Endodermal cell (in vitro differentiated cells): ENCODE data around the gene IQCH. TPM values are rescaled to one million over a fixed set of nuclear protein-coding genes. Genes with fewer than 3 reads are reported as not detected.
"Not testable (repeated sequence)": the region's sequence is repeated elsewhere in the genome, so short reads cannot be mapped to it uniquely, and the experiment has no call there.

Experiments
- DNase-seq: peaks from one replicate; pipeline ENCODE4 v3.0.0-alpha.2; 2017
- H3K27ac ChIP-seq: 2 replicates; pipeline ENCODE4 v1.5.1; 2013; ENCODE audit warnings: mild to moderate bottlenecking, low read depth, low read length, moderate library complexity
- H3K27me3 ChIP-seq: 2 replicates; pipeline ENCODE4 v1.6.1; 2013; ENCODE audit warnings: mild to moderate bottlenecking, low read length, moderate library complexity; ENCODE audit not compliant: insufficient read depth, control insufficient read depth, poor library complexity, severe bottlenecking
- H3K36me3 ChIP-seq: 2 replicates; pipeline ENCODE4 v1.7.0; 2013; ENCODE audit warnings: mild to moderate bottlenecking, low read length, moderate library complexity; ENCODE audit not compliant: control insufficient read depth, insufficient read depth
- H3K4me1 ChIP-seq: one replicate; pipeline ENCODE4 v1.7.0; 2013; ENCODE audit warnings: low read length; ENCODE audit not compliant: control insufficient read depth, insufficient read depth
- H3K4me3 ChIP-seq: 2 replicates; pipeline ENCODE4 v1.5.1; 2013; ENCODE audit warnings: mild to moderate bottlenecking, low read length, moderate library complexity
- H3K9ac ChIP-seq: 2 replicates; pipeline ENCODE4 v1.6.1; 2013; ENCODE audit warnings: mild to moderate bottlenecking, low read length, moderate library complexity; ENCODE audit not compliant: poor library complexity, severe bottlenecking; ENCODE audit errors: extremely low read depth
- H3K9me3 ChIP-seq: 2 replicates; pipeline ENCODE4 v1.6.1; 2013; ENCODE audit warnings: mild to moderate bottlenecking, low read length, moderate library complexity; ENCODE audit not compliant: control insufficient read depth
- H3K27ac Mint-ChIP-seq: 2 replicates; pipeline ENCODE4 v1.8.0; 2020; ENCODE audit warnings: mixed read lengths
- H3K27me3 Mint-ChIP-seq: 2 replicates; pipeline ENCODE4 v1.8.0; 2021; ENCODE audit warnings: mild to moderate bottlenecking, mixed read lengths; ENCODE audit not compliant: insufficient read depth
- H3K36me3 Mint-ChIP-seq: 2 replicates; pipeline ENCODE4 v1.8.0; 2020; ENCODE audit warnings: low read depth, mixed read lengths
- H3K4me1 Mint-ChIP-seq: 2 replicates; pipeline ENCODE4 v1.8.0; 2020; ENCODE audit warnings: mixed read lengths
- H3K4me3 Mint-ChIP-seq: 2 replicates; pipeline ENCODE4 v1.8.0; 2020; ENCODE audit warnings: mild to moderate bottlenecking, moderate library complexity, mixed read lengths
- H3K9me3 Mint-ChIP-seq: 2 replicates; pipeline ENCODE4 v1.8.0; 2020; ENCODE audit warnings: mild to moderate bottlenecking, mixed read lengths
- WGBS, 2 experiments: methylation state at CpG; one replicate each; pipeline versions ENCODE4 v1.1.5 to v1.1.7; 2013; ENCODE audit warnings: missing lambda C conversion rate in 2 of 2, mixed read lengths in 1 of 2; ENCODE audit not compliant: insufficient coverage in 1 of 2, insufficient read length in 1 of 2; 5-methylcytosine and 5-hydroxymethylcytosine counted together
- total RNA-seq, 2 donors: library from RNA; stranded (reverse); fragmentation: NEBNext Ultra II Directional in 1 of 2; extraction: Animal tissue kit (Norgen Biotek cat#: 25700) in 1 of 2; gene quantifications; 2 replicates in 1 of 2; 3 replicates in 1 of 2; pipeline ENCODE4 v1.2.1, GENCODE V29; 2021
- TF ChIP-seq, protein P1 (sequence below): fragments of 200-600 bp; sonication (generic); conservative IDR thresholded peaks from 2 replicates; pipeline ENCODE4 v1.5.0; 2021; ENCODE audit warnings: antibody characterized with exemption, mild to moderate bottlenecking

The IQCH gene
- total RNA-seq, 2 donors from 2014 or later: 6.2 to 12.8 TPM

DNA sequence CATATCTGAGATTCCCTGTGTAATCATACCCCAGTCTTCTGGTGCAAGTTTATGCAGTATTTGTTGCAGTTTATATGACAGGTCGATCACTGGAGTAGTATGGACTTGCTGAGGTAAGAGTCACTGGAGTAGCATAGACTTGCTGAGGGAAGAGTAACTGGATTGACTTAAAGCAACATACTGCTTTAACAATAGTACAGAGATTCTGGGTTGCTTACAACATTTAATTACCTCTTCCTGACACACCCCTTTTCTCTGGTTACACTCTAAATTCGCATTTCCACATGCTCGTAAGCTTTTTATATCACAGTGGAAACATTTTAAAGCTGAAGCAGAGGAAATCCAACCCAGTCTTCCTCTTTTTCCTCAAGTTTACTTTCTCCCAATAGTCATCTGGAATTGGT is 11.9 kb upstream of the IQCH start:
- H3K27me3 Mint-ChIP-seq: no peaks in the 10 kb centered on the region
- TF ChIP-seq, protein P1, sequence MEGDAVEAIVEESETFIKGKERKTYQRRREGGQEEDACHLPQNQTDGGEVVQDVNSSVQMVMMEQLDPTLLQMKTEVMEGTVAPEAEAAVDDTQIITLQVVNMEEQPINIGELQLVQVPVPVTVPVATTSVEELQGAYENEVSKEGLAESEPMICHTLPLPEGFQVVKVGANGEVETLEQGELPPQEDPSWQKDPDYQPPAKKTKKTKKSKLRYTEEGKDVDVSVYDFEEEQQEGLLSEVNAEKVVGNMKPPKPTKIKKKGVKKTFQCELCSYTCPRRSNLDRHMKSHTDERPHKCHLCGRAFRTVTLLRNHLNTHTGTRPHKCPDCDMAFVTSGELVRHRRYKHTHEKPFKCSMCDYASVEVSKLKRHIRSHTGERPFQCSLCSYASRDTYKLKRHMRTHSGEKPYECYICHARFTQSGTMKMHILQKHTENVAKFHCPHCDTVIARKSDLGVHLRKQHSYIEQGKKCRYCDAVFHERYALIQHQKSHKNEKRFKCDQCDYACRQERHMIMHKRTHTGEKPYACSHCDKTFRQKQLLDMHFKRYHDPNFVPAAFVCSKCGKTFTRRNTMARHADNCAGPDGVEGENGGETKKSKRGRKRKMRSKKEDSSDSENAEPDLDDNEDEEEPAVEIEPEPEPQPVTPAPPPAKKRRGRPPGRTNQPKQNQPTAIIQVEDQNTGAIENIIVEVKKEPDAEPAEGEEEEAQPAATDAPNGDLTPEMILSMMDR: no peak
- peaks cover 29% of the 10 kb centered on the region for H3K4me1 Mint-ChIP-seq
- 90 to 94% methylated on average over 3 of the region's 3 CpGs for WGBS, 2 experiments
- no peak overlapping the region for H3K4me3 Mint-ChIP-seq
- H3K27ac ChIP-seq: no peak overlapping the region
- H3K9ac ChIP-seq: no peak overlapping the region
- H3K27ac Mint-ChIP-seq: no peak overlapping the region
- no peaks in the 10 kb centered on the region for H3K27me3 ChIP-seq
- peaks cover 30% of the 10 kb centered on the region for H3K36me3 Mint-ChIP-seq
- H3K36me3 ChIP-seq: peaks cover 17% of the 10 kb centered on the region
- H3K9me3 Mint-ChIP-seq: peaks cover 7% of the 10 kb centered on the region
- peaks cover 8% of the 10 kb centered on the region for H3K9me3 ChIP-seq
- no peak overlapping the region for H3K4me3 ChIP-seq
- H3K4me1 ChIP-seq: no peaks in the 10 kb centered on the region
- no peak for DNase-seq

GRCh38 chr15:67244971-67245478 is 9.6 kb upstream of the IQCH start:
- Histone ChIP-seq H3K9ac (no peak overlapping the region), H3K4me3 (no peak overlapping the region), H3K4me1 (no peaks in the 10 kb centered on the region), H3K27ac (no peak overlapping the region), H3K27me3 (no peaks in the 10 kb centered on the region), H3K9me3 (peaks cover 8% of the 10 kb centered on the region), H3K36me3 (peaks cover 23% of the 10 kb centered on the region)
- H3K4me3 Mint-ChIP-seq: no peak overlapping the region
- 100% methylated on average over 1 to 2 of the region's 3 CpGs for WGBS, 2 experiments
- H3K27ac Mint-ChIP-seq: no peak overlapping the region
- peaks cover 32% of the 10 kb centered on the region for H3K36me3 Mint-ChIP-seq
- TF ChIP-seq, protein P1: no peak
- peaks cover 27% of the 10 kb centered on the region for H3K4me1 Mint-ChIP-seq
- no peak for DNase-seq
- H3K9me3 Mint-ChIP-seq: peaks cover 7% of the 10 kb centered on the region
- H3K27me3 Mint-ChIP-seq: no peaks in the 10 kb centered on the region

DNA sequence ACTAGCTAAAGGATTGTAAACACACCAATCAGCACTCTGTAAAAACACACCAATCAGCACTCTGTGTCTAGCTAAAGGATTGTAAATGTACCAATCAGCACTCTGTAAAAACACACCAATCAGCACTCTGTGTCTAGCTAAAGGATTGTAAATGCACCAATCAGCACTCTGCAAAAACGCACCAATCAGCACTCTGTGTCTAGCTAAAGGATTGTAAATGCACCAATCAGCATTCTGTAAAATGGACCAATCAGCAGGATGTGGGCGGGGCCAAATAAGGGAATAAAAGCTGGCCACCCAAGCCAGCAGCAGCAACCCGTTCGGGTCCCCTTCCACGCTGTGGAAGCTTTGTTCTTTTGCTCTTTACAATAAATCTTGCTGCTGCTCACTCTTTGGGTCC is 8.0 kb upstream of the IQCH start:
- not testable (repeated sequence) for H3K9me3 Mint-ChIP-seq, H3K9me3 ChIP-seq, DNase-seq, H3K9ac ChIP-seq, H3K27me3 ChIP-seq, H3K27ac ChIP-seq, H3K27me3 Mint-ChIP-seq, H3K4me3 ChIP-seq, H3K4me1 ChIP-seq, H3K27ac Mint-ChIP-seq, H3K4me3 Mint-ChIP-seq
- H3K36me3 Mint-ChIP-seq: peaks cover 32% of the 10 kb centered on the region
- peaks cover 15% of the 10 kb centered on the region for H3K4me1 Mint-ChIP-seq
- H3K36me3 ChIP-seq: peaks cover 19% of the 10 kb centered on the region
- 67 to 90% methylated on average over 1 to 5 of the region's 5 CpGs for WGBS, 2 experiments

DNA sequence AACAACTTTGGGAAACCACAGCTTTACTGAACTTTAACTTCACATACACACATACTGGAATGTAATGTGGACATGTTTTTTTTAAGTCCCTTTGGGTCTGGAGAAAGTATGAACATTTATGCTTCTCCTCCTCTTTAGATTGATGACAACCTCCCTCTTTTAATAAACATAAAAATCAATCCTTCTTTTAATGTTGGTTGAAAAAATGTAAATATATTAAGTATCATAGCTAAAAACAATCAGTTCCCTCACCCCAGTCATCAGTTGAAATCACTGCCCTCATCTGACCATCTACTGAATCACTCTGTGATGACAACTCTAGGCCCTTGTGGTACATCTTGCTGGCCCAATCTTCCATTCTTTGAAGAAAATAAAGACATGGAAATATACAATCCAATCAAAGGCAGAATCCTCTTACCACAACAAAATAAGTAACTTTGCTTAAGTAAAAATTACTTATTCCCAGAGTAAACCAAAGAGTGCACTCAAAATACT is 6.5 kb upstream of the IQCH start:
- no peak overlapping the region for H3K4me3 Mint-ChIP-seq

More for the DNA sequence above, 6.5 kb upstream of the IQCH start:
- no peak for DNase-seq
- TF ChIP-seq, protein P1: no peak
- no peaks in the 10 kb centered on the region for H3K27me3 Mint-ChIP-seq
- no peaks in the 10 kb centered on the region for H3K4me1 ChIP-seq
- no peak overlapping the region for H3K27ac ChIP-seq
- H3K36me3 ChIP-seq: peaks cover 19% of the 10 kb centered on the region
- H3K27ac Mint-ChIP-seq: no peak overlapping the region
- H3K9ac ChIP-seq: no peak overlapping the region
- H3K4me1 Mint-ChIP-seq: peaks cover 5% of the 10 kb centered on the region
- peaks cover 8% of the 10 kb centered on the region for H3K9me3 ChIP-seq
- peaks cover 32% of the 10 kb centered on the region for H3K36me3 Mint-ChIP-seq
- peaks cover 7% of the 10 kb centered on the region for H3K9me3 Mint-ChIP-seq
- H3K27me3 ChIP-seq: no peaks in the 10 kb centered on the region
- no peak overlapping the region for H3K4me3 ChIP-seq
